GM12865 (cell line): Measurements from ENCODE around the gene TCF4.
A peak's percentile ranks its signal among the peaks of the same experiment; 100 is the strongest.

Experiments used
- DNase-seq: peaks from one replicate; pipeline ENCODE4 v3.0.0; 2010; ENCODE audit warnings: low read depth
- H3K4me3 ChIP-seq: 2 replicates; pipeline ENCODE4 v1.5.1; 2011; ENCODE audit warnings: mild to moderate bottlenecking, low read depth, low read length, control low read depth
- CTCF ChIP-seq: IDR thresholded peaks from 2 replicates; pipeline ENCODE4 v1.5.1; 2011; ENCODE audit warnings: low read length, control low read depth, low read depth, inconsistent platforms; ENCODE audit not compliant: insufficient read depth; ENCODE audit errors: missing control alignments

The TCF4 gene

GRCh38 chr18:55256226-55256928, 331.6 kb downstream of the TCF4 start:
- H3K4me3 ChIP-seq = no peak overlapping the region
- no peak for DNase-seq
- no peak for TF ChIP-seq CTCF

GRCh38 chr18:55253814-55254213, 334.2 kb downstream of the TCF4 start:
- TF ChIP-seq CTCF = no peak
- DNase-seq = no peak
- H3K4me3 ChIP-seq = no peak overlapping the region; the same call in 1 of the 2 replicates

GRCh38 chr18:55252901-55253300, 335.1 kb downstream of the TCF4 start:
- DNase-seq = peak; percentile 58
- TF ChIP-seq CTCF = no peak
- H3K4me3 ChIP-seq = peak overlapping the region; percentile 20; the same call in 1 of the 2 replicates

- H3K4me3 ChIP-seq = no peak overlapping the region; the same call in none of the 2 replicates
- DNase-seq = no peak
- TF ChIP-seq CTCF = no peak
These were observed 335.8 kb downstream of the TCF4 start for GRCh38 chr18:55252053-55252675.

- DNase-seq = peak; percentile 68
- no peak for TF ChIP-seq CTCF
These were observed 336.6 kb downstream of the TCF4 start for GRCh38 chr18:55251254-55251971.

GRCh38 chr18:55250768-55251173, 337.2 kb downstream of the TCF4 start:
- H3K4me3 ChIP-seq = no peak overlapping the region
- no peak for TF ChIP-seq CTCF
- peak; percentile 61 for DNase-seq

More at GRCh38 chr18:55251254-55251971, 336.6 kb downstream of the TCF4 start:
- H3K4me3 ChIP-seq = no peak overlapping the region
